NOMO-1 (cell line): ENCODE measurements around the gene LAMC3.
"Not testable (repeated sequence)": the region's sequence is repeated elsewhere in the genome, so short reads cannot be mapped to it uniquely, and the experiment has no call there.

Experiments
- DNase-seq, 2 experiments: peaks; one replicate each; lab custom pipeline; 2025; ENCODE audit not compliant: unreplicated experiment in 2 of 2; lab: John Stamatoyannopoulos, UW

LAMC3 gene

DNA sequence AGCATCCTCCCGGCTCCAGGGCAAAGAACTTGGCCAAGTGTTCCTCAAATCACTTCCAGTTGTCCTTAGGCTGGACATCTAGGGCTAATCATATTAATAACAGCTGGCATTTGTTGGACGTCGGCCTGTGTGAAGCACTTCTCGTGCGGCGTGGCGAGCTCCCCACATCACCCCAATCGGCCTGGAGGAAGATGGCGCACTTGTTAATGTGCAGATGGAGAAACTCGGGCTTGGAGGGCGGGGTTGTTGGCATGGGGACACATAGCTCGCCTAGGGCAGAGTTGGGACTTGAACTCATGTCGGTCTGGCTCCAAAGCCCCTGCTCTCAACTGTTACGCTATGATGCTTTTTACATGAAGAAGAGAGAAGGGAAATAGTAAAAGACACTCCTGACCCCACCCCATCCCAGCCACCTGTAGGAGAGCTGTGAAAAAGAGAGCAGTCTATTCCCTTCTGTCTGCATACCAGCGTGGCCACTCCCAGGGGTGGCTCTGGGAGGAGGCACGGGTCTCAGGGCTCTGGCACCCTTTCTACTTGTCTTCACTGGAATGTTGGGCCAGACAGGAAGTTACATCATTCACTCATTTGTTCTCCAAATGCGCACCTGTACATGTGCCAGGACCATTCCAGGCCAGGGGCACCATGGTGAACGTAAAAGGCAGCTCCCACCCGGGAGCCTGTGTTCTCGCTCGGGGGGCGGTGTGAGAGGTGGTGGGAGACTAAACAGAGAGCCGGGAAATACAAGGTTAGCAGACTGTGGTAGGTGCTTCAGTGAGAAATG is 103.6 kb downstream of the LAMC3 start:
- DNase-seq, result no peak

DNA sequence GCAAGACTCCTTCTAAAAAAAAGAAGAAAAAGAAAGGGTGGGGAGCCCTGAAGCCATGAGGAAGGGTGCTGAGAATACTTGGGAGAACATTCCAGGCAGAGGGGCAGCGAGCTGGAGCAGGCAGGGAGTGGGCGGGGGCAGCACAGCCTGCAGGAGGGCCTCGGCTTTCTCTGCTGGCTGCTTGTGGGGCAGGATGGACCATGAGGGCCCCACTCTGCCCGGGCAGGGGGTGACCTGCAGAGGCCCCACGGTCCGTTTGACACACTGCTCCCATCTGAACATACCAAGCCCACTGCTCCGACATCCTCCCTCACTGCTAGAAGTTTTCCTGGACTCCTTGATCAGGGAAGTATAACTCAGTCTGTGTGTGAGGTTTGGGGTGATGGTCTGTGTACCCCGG is 104.7 kb downstream of the LAMC3 start:
- no peak for DNase-seq

DNA sequence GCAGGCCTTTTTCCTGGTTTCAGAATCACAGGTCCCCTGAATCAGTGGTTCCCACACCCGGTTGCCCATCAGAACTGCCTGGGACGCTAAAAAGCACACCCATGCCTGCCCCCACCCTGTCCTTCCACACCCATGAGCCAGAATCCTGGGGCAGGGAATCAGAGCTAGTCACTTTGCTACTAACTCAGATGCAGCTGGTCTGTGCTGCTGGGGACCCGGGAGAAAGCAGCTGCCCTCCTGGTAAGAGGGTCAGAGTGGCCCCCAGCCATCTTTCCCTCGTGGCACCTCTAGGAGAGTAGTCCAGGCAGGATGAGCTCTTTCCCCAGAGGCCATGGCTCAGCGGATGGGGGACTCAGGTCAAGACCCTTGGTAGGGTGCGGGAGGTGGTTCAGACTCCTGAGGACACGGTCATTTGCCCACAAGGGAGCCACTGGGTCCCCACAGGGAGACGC is 105.1 kb downstream of the LAMC3 start:
- DNase-seq, result no peak

DNA sequence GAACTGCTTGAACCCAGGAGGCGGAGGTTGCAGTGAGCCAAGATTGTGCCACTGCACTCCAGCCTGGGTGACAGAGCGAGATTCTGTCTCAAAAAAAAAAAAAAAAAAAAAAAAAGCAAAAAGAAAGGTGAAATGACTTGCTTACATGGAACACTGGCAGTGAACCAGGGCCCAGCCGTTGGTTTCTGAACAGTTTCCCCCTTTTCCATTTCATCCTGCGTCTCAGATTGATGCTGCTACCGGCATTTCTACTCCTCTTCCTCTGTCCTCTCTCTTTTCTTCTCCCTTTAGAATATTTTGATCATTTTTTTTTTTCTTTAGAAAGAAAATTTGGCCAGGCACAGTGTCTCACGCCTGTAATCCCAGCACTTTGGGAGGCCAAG is 106.4 kb downstream of the LAMC3 start:
- not testable (repeated sequence) for DNase-seq

DNA sequence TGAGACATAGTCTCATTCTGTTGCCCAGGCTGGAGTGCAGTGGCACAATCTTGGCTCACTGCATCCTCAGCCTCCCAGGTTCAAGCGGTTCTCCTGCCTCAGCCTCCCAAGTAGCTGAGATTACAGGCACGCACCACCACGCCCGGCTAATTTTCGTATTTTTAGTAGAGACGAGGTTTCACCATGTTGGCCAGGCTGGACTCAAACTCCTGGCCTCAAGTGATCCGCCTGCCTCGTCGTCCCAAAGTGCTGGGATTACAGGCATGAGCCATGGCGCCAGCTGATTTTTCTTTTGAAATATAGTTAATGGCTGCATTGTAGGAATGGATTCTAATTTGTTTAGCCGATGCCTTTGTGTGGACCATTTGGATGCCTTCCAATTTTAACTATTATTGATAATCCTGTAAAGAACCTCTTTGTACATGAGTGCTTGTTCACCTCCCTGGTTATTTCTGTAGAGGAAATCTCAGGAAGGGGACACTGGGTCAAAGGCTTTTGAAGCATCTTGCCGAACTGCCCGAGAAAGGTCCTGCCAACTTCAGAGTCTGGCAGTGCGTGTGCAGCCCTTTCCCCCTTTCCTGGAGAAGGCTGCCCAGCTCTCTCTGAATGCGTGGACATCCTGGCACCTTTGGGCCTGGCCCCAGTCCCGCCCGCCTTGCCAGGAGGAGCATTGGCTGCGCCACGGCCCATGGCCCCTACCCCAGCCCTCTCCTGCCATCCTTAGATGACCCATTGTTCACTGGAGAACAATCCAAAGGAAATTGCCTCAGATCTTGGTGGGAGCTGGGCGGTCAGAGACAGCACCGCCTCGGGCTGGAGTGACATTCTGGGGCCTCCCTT is 107.5 kb downstream of the LAMC3 start:
- no peak for DNase-seq

DNA sequence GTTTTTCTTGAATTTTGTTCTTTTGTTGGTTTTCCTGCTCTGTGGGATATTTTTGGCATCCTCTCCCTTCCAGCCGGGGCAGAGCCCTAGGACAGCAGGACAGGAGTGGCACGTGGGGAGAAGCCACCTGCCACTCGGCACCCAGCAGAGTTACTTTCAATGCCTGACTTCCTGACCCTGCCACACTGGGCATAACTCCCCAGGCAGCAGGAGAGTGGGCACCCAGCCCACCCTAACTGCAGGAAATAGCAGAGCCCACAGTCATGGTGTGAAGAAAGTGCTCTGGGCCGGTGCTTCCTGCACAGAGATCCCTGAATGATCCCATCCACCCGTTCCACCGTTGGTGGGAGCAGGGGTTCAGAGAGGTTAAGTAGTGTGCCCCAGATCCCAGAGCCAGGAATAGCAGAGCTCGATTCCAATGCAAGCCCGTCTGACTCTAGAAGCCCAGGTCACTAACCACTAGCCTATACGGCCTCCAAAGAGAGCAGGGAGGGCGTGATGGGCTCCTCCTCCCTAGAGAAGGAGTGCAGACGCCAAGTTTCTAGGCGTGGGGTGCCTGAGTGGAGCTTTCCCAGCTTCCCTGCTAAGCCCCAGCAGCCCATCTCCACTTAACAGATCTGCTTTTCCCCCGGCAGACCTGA is 108.3 kb downstream of the LAMC3 start:
- DNase-seq, result no peak

DNA sequence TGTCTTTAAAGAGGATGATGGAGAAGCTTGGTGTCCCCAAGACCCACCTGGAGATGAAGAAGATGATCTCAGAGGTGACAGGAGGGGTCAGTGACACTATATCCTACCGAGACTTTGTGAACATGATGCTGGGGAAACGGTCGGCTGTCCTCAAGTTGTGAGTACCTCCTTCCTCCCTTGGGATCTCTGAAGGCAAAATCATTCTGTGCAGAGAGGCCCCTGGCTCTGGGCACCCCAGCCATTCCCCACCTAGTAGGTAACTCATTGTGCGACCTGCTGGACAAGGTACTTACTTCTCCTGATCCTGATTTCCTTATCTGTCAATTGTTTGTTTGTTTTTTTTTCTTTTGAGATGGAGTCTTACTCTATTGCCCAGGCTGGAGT is 108.8 kb downstream of the LAMC3 start:
- DNase-seq, result no peak

DNA sequence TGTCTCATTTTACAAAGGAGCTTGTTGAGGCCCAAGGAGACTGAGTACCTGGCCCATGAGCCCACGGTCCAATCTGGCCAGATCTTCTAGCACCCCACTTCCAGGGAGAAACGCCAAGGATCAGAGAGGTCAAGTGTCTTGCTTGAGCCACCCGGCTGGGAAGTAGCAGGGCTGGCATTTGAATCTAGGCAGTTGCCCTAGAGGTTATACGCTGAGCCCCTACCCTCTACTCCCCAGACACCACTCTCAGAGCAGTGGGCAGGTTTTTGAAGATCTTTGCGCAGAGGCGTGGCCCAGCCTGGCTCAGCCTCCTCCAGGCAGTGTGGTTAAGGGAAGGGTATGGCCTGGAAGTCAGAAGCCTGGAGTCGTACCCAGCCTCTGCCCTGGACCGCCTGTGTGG is 110.6 kb downstream of the LAMC3 start:
- no peak for DNase-seq

DNA sequence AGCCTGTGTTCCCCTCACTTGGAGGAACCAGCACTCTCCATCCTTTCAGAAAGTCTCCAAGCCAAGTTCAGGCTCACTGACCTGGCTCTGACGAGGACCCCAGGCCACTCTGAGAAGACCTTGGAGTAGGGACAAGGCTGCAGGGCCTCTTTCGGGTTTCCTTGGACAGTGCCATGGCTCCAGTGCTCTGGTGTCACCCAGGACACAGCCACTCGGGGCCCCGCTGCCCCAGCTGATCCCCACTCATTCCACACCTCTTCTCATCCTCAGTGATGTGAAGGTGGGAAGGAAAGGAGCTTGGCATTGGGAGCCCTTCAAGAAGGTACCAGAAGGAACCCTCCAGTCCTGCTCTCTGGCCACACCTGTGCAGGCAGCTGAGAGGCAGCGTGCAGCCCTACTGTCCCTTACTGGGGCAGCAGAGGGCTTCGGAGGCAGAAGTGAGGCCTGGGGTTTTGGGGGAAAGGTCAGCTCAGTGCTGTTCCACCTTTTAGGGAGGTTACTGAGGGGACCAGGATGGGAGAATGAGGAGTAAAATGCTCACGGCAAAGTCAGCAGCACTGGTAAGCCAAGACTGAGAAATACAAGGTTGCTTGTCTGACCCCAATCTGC is 111.8 kb downstream of the LAMC3 start:
- no peak for DNase-seq

DNA sequence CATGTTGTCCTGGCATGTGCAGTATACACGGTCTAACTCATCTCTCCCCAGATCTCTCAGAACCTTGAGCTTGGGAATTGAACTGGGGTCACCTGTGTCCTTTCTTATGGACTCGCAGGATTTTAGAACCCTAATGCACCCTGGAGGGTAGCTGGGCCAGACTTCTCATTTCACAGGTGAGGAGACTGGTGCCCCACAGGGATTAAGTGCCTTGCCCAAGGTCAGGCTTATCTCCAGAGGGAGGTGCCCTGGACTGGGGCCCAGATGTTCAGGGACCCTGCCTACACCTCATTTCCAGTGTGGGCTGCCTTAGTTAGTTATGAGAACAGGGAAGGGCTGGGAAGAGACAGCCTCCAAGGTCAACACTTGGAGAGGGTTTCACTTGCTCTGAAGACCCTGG is 112.4 kb downstream of the LAMC3 start:
- DNase-seq, result no peak

DNA sequence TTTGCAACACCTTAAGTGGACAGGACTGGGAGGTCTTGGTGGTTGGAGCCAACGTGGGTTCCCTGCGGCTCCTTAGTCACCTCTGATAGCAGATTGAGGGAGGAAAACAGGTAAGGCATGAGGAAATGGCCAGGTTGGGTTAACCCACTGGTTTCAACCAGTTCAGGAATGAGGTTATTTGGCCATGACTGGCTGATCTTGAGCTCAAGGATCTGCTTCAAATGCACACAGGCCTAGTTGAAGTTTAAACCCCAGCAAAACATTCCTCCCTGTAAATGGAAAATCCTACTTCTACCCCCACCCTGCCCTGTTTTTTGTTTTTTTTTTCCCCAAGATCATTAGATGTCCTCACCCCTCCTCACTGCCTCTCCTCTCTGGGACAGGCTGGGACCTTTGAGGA is 113.2 kb downstream of the LAMC3 start:
- no peak for DNase-seq

DNA sequence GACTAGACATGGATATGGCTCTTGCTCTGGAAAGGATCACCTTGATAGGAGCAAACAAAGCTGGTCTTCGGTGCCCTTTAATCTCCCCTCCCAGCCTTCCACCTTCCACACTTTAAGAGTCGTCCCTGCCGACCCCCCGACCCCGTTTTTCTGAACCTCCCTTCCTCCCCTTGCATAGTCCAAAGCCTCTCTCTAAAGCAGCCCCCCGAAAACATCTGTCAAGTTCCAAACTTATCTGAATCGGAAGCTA is 116.0 kb downstream of the LAMC3 start:
- no peak for DNase-seq

DNA sequence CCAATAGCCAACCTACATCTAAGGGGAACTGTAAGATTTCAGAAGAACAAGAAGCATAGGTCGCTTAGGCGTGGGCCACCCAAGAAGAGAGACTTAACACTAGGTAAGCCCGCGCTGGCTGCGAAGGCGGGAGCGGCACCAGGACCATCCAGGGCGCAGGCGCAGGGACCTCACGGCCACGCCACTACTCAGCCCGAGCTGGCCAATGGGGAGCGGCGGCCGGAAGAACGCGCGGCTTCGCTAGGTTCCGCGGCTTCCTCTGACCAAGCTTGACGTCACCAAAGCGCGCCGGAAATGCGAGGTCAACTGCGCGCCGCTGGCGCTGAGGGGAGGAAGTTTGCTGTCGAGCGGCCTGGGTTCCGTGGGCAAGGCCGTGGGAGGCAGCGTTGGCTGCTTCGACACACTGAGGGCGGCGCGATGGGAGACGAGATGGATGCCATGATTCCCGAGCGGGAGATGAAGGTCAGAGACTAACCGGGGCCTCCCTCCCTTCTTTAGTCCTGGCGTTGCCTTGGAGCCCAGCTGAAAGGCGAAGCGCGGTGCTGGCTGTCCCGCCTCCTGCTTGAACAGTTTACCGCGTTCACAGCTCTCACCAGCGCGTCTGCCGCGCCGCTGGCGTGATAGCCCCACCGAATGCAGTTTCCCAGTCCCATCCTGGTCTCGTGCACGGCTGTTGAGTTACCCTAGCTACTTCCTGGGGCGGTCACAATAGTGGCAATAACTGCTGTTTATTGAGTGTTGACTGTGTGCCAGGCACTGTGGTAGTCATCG is 116.5 kb downstream of the LAMC3 start, which contains the start of gene NUP214:
Gene NUP214 (plus strand): TSS at position 299 of the 771 bp plus-strand sequence. CDS start 119 bp downstream, at position 418.
- peak; percentile 96 to 97 for DNase-seq

DNA sequence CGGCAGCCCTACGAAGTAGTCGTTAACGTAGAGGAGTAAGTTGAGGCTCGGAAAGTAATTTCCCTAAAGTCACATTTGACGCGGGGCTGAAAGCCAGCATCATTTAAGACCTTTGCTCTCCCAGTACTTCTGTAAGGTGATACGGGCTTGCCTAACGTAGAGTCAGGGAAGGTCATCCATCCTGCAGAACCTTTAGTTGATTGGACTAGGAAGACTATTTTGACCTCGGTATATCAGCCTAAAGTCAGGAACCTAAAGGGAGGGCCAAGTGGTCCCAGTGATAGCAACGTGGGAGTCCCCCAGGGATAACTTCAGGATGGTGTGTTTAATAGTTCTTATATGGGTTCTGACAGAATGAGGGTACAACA is 117.1 kb downstream of the LAMC3 start:
- DNase-seq, result no peak

DNA sequence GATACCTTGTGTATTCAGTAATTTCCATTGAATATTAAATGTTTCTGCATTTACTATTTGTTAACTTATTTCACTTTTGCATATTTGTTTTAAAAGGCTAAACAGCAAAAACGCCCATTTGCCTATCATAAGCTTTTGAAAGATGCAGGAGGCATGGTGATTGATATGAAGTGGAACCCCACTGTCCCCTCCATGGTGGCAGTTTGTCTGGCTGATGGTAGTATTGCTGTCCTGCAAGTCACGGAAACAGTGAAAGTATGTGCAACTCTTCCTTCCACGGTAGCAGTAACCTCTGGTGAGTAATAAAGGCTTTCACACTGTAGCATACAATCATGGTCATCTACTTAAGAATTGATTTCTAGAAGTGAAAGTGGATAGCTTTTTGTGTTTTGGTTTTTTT is 120.2 kb downstream of the LAMC3 start:
- DNase-seq, result no peak

DNA sequence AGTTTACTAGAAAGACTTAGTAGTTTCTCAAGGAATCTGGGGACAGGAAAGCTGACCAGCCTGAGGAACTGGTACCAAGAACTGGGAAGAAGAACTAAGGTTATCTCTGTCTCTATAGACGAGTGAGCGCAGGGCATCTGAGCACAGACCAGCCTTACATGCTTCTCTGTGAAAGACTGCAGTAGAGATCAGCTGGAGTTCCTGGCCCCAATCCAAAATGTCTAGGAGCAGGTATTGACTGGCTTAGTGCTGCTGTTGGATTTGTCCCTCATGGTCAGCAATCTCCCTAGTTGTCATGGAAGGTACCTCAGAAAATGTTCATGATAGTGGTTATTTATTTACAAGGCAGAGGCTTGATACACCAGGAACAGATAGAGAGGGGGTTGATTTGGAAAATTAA is 129.7 kb downstream of the LAMC3 start:
- no peak for DNase-seq

DNA sequence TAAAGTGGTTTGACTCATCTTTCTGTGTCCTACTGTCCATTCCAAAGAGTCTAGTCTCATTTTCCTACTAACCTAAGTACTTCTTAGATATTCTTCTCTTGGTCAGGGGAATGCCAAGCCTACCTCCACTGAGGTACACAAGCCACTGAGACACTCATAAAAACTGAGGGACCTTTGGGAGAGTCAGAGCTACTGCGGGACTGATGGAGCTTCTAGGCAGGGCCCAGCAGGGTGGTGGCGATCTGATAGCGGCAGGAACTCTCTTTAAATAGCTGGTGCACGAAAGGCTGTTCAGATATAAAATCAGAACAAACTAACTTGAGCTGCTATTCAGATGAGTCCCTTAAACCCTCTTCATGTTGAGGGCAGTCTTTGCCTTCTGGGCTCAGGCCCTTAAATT is 131.1 kb downstream of the LAMC3 start:
- no peak for DNase-seq

DNA sequence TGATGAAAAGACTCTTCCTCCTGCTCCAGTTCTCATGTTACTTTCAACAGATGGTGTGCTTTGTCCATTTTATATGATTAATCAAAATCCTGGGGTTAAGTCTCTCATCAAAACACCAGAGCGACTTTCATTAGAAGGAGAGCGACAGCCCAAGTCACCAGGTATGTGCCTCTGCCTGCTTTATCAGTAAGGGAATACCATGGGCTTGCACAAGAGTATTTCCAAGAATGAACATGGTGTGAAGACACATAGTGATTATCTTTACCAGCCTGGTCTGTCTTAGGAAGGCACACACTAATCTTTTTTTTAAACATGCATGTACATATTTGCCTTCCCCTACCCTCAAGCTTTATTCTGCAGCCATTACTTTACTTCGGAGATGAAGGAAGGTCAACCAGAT is 131.6 kb downstream of the LAMC3 start:
- no peak for DNase-seq

DNA sequence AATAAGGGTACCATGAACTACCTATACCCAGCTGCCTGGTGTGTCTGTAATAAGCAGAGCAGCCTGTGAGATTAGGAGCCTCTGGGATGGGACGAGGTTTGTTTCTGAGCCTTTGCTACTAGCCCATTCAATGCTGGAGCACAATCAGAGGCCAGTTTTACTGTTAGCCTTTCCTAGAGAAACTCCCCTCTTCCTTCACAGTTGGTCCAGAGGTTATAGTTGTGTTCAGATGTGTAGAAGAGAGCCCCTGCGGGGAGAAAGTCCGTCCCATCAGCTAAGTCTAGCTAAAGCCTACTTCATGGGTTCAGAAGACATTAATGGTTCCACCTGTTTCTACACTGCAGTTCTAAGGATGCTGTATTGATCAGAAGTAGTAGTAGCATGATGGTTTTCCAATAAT is 133.2 kb downstream of the LAMC3 start:
- no peak for DNase-seq
